DMS153 treated with DMSO at 0.1 percent for 48 hours (cell line): Measurements from ENCODE around the gene PLK1.

ENCODE experiments used
- DNase-seq: peaks from one replicate; lab custom pipeline; 2025; ENCODE audit not compliant: unreplicated experiment; lab: John Stamatoyannopoulos, UW

The PLK1 gene

DNA sequence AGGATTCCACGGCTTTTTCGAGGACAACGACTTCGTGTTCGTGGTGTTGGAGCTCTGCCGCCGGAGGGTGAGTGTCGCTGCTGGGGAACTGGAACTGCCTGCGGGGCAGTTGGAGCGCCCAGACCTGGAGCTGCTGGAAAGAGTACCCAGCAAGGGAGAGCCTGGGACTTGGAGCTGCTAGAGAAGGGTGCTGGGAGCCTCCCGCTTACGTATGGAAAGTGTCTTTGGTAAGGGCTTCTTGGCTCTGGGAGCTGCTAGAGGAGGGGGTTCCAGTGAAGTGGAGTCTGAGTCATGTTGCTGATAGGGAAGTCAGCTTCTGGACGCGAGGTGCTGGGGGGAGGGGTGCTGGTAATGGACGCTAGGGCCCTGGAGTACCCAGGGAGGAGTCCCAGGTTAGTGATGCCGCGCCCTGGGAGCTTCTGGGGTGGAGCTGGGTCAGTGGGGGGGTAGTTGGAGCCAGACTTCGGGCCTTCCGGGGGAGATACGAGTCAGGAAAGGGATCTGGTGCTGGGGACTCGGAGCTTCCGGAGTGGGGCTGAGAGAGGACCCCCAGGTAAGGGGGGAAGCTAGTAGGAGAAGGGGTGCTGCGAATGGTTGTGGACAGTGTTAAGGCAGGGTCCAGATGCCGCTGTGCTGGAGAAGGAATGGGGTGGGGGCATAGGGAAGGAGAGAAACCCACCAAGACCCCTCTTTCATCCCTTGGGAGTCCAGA is 741 bp downstream of the PLK1 start:
- DNase-seq = no peak

DNA sequence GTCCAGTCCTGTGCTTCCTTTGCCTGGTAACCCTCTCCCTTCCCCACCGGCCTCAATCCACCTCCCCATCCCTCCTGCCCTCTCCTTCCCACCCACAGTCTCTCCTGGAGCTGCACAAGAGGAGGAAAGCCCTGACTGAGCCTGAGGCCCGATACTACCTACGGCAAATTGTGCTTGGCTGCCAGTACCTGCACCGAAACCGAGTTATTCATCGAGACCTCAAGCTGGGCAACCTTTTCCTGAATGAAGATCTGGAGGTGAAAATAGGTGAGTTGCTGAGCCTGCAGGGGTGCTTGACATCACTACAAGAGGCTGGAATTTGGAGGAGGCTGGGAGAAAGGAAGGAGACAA is 1.3 kb downstream of the PLK1 start:
- no peak for DNase-seq

DNA sequence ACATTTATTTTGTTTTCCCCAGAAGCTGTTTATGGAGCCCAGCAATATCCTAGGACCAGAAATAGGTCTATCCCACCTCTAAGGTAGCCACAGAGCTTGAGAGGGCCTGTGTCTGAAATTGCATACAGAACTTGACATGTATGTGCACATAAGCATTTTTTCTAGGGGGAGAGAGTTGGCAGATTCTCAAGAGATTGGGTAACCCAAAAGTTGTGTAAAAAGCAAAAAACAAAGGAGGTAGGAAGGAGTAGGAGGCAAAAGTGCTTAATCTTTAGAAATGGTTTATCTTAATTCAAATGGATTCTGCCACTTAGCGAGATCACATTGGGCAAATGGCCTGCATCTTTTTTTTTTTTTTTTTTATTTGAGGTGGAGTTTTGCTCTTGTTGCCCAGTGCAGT is 3.5 kb downstream of the PLK1 start:
- DNase-seq = no peak

DNA sequence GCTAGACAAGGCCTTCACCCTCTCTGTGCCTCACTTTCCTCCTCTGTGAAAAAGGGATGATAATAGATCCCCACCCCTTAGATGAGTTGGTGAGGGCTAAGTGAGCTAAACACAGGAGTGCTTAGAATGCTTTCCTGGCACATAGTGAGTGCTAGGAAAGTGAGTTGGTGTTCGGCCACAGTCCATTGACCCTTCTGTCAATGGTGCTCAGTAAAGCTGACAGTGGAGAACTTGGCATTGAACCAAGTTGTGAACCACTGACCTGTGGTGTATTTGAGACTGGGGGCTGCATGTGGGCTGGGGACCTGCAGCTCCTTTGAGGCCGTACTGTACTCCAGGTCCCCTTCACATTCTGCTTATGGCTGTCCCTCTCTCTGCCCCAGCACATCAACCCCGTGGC is 4.8 kb downstream of the PLK1 start:
- DNase-seq = no peak

DNA sequence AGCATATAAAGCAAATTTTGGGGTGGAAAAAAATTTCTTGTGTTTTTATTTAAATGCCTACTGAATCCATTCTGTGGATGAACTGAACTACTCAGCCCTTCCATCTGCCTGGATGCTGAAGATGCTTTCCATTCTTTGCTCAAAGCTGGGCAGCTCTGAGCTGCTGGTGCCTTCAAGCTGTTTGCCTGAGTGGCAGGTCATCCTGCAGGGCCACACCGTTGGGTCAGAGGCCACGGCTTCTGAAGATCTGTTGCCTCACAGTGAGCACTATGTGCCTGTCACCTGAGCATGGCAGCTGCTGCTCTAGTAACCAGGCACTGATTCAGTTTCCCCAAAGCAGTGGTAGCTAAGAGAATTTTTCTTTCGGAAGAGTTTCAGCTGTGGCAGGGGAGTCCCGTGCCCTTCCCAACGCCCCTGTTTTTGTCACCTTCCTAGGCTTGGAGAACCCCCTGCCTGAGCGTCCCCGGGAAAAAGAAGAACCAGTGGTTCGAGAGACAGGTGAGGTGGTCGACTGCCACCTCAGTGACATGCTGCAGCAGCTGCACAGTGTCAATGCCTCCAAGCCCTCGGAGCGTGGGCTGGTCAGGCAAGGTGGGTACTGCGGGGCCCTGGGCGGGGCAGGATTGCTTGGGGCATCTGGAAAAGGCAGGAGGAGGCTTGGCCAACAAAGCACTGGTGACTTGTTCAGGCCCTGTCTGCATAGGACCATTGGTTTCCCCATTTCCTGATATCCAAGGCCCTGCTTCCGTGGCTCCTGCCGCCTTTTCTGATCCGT is 8.5 kb downstream of the PLK1 start:
- no peak for DNase-seq

DNA sequence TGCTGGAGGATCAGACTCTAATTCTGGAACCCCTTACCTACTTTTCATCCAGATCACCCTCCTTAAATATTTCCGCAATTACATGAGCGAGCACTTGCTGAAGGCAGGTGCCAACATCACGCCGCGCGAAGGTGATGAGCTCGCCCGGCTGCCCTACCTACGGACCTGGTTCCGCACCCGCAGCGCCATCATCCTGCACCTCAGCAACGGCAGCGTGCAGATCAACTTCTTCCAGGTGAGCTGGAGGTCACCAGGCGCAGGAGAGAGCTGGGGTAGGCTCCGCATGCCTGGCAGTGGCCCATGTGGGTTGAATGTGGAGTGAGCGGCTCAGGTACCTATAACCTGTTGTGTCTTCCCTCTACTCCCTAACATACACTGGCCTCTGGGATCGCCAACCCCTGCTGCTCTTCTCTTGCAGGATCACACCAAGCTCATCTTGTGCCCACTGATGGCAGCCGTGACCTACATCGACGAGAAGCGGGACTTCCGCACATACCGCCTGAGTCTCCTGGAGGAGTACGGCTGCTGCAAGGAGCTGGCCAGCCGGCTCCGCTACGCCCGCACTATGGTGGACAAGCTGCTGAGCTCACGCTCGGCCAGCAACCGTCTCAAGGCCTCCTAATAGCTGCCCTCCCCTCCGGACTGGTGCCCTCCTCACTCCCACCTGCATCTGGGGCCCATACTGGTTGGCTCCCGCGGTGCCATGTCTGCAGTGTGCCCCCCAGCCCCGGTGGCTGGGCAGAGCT is 10.9 kb downstream of the PLK1 start:
- no peak for DNase-seq

DNA sequence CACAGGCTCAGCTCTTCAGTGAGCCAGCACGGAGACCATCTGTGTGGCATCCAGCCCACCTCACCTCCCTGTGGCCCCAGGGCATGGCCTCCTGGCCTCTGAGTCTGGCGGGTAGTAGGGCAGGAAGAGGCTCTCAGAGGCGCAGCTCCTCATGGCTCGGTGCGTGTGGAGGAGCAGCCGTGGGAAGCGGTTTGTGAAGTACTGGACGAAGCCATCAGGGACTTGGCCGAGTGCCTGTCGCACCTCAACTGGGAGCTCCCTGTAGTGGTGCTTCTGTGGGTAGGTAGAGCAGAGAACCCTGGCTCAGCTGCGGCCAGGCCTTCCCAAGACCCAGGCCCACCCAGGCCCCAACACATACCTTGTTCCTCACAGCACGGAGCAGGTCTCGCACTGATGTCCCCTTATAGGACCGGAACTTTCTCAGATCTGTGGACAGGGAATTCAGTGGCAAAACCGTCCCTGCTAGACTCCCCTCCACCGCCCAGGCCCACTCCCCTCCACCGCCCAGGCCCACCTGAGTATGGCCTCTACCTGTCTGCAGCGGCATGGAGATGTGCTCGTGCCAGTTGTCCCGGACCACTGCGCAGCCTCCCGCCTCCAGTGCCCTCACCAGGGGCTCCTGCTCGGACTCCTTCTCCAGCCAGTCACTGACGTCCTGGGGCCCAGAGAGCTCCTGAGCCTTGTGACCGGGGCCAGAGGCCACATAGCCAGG is 12.2 kb downstream of the PLK1 start:
- no peak for DNase-seq

DNA sequence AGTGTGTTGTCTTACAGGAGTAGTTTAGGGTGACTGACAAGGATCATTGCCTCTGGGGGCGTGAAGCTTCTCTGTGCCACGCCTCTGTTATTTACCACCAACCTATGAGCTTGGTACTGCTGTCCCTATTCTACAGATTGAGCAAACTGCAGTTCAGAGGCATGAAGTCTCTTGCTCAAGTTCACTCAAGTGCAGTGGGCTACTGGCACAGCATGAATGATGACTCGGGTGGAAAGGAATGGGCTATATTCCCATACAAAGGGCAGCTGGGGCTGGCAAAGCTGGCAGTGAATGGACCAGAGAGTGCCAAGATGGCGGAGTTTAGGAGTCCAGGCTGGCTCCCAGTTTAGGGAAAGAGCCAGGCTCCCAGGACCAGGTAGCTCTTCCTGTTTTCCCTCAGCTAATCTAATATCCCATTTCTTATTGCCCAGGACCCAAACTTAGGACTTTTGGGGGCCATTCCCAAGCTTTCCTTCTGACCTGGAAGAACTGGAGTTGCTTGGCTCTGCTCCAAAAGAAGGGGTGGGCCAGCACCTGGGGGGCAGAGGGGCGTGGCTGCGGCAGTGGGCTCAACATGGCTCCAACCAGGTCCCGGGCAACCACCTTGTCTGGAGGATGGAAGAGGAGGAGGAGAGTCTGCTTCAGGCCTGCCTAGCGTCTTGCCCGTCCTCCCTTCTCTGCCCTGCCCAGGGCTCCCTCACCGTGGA is 12.9 kb downstream of the PLK1 start:
- no peak for DNase-seq

DNA sequence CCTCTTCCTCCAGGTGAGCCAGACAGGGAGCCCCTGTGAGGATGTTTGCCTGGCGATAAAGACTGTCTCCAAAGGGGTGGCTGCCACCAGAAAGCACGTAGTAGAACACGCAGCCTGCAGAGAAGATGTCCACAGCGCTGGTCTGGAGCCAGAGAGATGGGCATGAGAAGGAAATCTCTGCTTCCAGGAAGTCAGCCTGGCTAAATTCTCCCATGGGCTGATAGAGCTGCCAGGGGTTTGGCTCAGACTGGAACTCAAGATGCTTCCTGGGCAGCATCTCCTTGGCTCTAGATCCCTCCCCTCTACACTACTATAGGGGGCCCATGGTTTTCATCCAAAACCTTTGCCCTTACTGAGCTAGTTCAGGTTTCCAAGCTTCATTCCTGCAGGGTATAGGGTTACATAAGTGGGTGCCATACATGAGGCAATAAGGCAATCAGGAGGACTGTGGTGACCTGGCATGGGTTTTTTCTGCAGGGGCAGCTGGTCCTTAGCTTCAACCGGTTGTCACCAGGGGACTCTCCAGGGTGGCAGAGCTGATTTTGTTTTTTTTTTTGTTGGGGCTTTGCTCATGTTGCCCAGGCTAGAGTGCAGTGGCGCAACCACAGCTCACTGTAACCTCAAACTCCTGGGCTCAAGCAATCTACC is 13.6 kb downstream of the PLK1 start:
- no peak for DNase-seq

DNA sequence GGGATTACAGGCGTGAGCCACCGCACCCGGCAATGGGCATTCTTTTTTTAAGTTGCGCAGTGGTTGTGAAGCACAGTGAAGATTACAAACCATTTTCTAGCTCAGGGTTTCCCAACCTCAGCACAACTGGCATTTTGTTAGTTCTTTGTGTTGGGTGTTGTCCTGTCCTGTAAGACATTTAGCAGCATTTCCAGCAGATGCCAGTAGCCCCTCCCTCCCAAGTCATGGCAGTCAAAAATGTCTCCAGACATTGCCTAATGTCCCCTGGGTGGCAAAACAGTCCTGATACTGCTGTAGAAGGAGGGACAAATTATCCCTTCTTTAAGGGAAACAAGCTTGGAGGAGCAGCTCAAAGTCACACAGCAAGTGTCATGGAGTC is 15.6 kb downstream of the PLK1 start:
- DNase-seq = no peak

DNA sequence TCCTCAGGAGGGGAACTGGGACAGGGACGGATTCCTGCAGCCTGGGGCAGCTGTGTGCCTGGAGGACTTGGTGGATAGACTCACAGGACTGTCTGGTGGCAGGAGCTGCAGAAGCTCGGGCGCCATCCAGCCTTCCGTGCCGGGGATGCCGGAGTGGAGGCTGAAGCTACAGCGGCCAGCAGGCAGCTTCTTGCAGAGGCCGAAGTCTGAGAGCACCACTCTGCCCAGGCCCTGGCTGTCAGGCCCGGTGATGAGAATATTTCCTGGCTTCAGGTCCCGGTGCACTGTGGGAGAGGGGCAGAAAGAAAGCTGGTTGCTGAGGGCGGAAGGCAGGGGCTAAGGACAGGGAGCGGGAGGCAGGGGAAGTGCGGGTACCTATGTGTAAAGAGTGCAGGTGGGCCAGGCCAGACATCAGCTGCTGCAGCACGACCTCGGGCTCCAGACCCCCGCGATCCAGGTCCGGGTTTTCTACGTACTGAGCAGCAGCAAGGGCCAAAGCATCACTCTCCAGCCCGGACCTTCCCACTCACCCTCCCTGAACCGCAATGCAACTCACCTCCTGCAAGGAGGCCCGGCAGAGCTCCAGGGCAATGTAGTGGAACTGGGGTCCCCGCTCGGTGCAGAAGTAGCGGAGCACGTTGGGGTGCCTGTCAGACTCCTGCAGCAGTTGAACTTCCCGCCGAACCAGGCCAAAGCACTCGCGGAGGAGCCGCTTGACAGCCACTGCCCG is 16.1 kb downstream of the PLK1 start:
- no peak for DNase-seq

DNA sequence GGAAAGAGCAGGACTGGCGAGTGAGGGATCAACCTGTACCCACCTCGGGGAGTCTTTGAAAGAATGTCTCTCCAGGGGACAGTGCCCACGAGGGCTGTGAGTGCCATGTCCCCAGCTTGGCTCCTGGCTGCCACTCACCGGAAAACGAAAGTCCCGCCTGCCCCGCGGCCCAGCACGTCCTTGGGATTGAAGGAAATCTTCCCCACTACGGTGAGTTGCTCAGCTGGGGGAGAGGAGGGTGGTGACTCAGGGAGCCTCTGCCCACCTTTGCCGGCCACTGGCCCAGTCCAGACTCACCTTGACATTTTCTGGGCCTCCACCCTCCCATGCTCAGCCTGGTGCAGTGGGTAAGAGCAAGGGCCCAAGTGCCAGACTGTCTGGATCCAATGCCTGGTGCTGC is 17.1 kb downstream of the PLK1 start:
- no peak for DNase-seq

DNA sequence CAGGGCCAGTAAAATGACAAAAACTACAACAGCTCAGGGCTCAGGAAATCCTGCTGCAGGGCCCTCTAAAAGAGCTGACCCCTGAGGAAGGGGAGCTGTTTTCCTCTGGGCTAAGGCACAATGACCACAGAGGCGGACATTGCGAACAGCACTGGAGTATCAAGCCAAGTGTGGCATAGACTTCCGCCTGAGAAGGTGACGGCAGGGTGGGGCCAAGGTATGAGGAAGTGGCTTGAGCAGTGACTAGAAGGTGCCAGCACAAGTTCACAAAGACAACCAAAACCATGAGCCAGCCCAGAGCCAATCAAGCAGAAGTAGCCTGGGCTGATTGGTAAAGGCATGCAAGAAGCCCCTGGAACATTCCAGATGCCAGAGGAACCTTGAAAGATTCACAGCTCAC is 20.4 kb downstream of the PLK1 start:
- DNase-seq = no peak

DNA sequence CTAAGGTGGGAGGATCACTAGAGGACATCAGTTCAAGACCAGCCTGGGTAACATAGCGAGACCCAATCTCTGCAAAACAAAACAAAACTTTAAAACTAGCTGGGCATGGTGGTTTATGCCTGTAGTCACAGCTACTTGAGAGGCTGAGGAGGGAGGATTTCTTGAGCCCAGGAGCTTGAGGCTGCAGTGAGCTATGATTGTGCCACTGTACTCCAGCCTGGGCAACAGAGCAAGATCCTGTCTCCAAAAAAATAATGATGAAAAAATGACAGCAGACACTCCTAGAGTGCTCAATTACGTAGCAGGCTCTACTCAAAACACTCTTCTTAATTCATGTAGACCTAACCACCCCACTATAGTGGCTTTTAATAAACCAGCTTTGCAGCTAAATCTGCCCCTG is 21.4 kb downstream of the PLK1 start:
- no peak for DNase-seq

DNA sequence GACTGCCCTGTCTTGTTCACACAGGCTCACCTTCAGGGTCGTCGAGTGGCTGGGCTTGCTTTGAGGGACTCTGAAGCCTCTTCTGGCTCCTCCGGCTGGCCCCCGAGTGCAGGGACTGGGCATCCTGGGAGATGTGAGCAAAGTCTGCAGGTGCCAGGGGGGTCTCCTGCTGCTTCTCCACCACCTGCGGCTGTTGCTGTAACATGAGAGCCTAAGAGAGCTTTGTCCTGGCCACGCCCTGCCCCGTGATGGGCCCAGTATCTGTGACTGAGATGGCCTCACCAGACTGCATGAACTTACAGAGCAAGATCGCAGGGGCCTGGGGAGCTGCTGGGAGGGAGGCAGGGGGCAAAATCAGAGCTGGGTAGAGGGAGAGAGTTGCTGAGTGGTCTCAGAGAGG is 21.8 kb downstream of the PLK1 start:
- peak; percentile 10 for DNase-seq

DNA sequence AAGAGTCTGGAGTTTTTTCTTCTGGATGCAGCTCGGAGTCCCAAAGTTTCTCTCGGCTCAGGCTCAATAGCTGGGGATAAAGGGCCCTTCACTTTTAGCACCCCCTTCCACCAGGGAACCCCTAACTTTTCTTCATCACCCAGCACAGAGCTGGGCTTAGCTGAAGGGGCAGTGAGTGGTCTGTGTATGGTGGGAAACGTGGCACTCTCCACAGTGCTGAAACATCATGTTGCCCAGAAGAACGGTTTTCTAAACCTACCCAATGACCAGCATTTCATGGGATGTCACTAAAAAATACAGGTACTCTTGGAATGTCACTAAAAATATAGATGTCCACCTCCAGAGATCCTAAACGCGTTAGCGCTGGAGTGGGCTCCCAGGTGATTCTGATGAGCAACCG is 22.4 kb downstream of the PLK1 start:
- DNase-seq = no peak

DNA sequence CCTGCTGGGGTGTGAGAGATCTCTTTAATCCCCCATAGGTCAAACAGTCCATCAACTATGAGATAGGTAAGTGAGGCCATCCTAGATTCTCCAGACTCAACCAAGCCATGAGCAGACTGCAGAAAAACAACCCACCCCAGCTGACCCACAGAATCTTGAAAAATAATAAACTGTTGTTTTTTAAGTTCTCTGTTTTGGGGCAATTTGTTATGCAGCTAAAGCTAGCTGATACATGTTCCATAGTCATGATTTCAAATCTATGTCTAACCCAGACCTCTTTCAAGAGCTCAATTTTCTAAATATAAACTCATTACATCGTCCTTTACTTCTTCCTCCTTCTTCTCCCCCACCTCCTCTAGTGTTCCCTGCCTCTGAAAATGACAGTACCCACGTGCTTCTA is 24.3 kb downstream of the PLK1 start:
- no peak for DNase-seq

DNA sequence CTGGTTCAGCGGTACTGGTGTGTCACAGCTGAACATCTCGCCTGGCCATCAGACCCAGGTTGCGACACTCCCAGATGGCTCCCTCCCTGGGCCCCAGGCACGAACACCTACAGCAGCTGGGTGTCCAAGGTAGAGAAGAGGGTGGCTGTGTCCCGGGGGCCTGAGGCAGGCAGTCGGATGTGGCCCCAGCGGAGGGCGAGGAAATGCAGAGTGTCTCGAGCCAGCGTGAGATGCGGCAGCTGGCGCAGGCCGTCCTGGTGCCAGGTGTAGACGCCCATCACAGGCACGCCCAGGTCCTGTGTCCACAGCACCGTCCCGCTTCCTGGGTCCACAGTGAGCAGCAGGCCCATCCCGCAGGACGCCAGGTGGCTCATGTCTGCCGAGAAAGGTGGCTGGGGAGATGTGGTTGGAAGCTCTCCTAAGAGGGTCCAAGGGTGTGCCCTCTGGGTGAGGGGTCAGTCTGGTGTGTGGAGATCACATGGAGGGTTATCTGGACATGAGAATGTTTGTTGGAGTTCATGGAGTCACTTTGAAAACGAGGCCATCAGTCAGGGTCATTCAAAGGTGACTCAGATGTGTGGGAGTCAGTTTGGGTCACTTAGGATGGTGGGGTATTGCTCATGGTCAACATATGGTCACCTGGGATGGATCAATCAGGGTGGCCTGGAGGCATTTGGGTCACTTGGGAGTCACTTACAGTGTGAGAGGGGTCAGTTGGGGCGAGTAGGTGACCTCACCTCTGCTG is 26.3 kb downstream of the PLK1 start:
- no peak for DNase-seq

DNA sequence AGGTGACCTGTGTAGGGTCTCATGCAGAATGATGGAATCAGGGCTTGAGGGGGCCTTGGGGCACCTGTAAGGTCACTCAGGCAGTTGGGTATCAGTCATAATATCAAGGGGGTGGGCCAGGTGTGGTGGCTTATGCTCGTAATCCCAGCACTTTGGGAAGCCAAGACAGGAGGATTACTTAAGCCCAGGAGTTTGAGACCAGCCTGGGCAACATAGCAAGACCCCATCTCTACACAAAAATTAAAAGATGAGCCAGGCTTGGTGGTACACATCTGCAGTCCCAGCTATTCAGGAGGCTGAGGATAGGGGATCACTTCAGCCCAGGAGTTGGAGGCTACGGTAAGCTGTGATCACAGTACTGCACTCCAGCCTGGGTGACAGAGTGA is 26.8 kb downstream of the PLK1 start:
- DNase-seq = no peak
